ENCODE results near the gene RAP1GAP2. TPM values are rescaled to one million over a fixed set of nuclear protein-coding genes. Genes with fewer than 3 reads are reported as not detected.
"Not testable (repeated sequence)": the region's sequence is repeated elsewhere in the genome, so short reads cannot be mapped to it uniquely, and the experiment has no call there.

RAP1GAP2 gene
- total RNA-seq, 2 experiments from 2014 or later = 0.31 to 0.50 TPM

DNA sequence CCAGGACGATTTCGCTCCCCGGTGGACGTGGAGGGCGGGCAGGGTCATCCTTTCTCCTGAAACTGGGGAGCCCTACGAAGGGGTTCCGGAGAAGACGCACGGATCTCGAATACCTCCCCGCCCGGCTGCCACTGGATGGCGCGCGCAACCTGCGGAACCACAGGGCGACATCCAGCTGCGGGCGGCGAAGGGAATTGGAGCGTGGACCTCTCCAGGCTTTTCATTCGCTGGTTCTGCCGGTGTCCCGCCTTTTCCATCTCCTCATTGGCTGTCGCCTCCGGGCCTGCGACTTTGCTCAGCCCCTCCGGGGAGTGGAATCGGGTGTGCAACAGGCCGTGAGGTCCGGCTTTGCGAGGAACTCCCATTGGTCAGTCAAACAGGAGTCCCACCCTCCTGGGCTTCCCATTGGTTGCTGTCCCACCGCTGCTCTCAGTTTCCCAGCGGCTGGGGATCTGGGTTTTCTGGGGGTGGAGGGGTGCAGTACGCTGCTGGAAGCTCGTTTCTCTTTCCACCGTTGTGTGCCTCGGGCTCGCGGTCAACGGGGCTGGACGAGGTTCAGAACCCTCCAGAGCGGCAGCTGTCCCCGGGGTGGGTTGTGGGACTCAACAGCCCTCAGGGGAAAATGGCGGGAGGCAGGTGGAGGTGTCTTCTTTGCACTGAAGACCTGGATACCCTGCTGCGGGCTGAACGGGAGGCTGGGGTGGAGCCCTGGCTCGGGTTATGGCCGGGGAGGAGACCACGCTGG is 252.7 kb downstream of the RAP1GAP2 start:
- H3K9me3 Mint-ChIP-seq = peaks cover 6% of the 10 kb centered on the region
- intact Hi-C loops (cut with micrococcal nuclease) = no loop called here
- ChIA-PET POLR2A (interaction anchor here (1.0 to 1.2 kb wide), 2 partner anchors 14 to 146 kb away, joined by 3 read pairs; no protein-coding TSS in a partner anchor), CTCF (interaction anchor here (0.6 to 2.3 kb wide), 11 partner anchors 9 to 689 kb away, joined by 3 to 8 read pairs (median 3); partner anchors contain the start of genes CTNS, HASPIN and SHPK)
- DNase-seq (peak; percentile 96), ATAC-seq (peak; percentile 99)
- peak overlapping the region; percentile 86 for H3K27ac Mint-ChIP-seq
- H3K4me1 Mint-ChIP-seq (ENCODE audit: low read depth) = peaks cover 3% of the 10 kb centered on the region
- peaks cover 2% of the 10 kb centered on the region for H3K27me3 Mint-ChIP-seq
- TF ChIP-seq, protein P1, sequence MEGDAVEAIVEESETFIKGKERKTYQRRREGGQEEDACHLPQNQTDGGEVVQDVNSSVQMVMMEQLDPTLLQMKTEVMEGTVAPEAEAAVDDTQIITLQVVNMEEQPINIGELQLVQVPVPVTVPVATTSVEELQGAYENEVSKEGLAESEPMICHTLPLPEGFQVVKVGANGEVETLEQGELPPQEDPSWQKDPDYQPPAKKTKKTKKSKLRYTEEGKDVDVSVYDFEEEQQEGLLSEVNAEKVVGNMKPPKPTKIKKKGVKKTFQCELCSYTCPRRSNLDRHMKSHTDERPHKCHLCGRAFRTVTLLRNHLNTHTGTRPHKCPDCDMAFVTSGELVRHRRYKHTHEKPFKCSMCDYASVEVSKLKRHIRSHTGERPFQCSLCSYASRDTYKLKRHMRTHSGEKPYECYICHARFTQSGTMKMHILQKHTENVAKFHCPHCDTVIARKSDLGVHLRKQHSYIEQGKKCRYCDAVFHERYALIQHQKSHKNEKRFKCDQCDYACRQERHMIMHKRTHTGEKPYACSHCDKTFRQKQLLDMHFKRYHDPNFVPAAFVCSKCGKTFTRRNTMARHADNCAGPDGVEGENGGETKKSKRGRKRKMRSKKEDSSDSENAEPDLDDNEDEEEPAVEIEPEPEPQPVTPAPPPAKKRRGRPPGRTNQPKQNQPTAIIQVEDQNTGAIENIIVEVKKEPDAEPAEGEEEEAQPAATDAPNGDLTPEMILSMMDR (IDR thresholded peaks at IDR 0.05) = peak; percentile 73
- no peaks in the 10 kb centered on the region for H3K36me3 Mint-ChIP-seq (ENCODE audit: low read depth)
- H3K4me3 Mint-ChIP-seq = peak overlapping the region; percentile 87

DNA sequence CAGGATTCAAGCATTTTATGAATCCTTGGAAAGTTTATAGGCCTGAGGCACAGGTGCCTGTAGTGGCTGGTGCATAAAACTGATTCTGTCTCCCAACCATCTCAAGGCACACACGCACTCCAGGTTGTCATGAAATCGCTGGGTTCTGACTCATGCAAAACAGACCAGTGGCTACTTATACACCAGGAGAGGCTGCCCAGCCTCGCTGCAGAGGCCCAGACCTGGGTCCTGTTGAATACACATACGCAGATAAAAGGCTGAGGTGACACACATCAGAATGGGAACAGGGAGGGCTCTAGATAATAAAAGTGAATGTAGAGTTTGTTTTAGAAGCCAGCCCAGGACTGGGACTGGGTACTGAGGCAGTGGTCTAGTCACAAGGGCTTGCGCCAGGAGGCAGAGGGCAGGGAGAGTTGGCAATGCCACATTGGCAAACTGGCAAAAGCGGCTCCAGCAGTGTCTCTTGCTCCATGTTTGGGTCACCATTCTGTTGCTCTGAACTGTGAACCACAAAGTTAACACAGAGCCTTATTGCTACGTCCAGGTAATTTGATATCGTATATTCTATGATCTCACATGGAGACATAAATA is 253.6 kb downstream of the RAP1GAP2 start:
- peak overlapping the region; percentile 87 for H3K4me3 Mint-ChIP-seq
- H3K27ac Mint-ChIP-seq = no peak overlapping the region
- POLR2A ChIA-PET = no interaction called here
- CTCF ChIA-PET = interaction anchor here (2.0 to 2.3 kb wide), 2 partner anchors 586 to 598 kb away, joined by 8 read pairs; partner anchors contain the start of genes CTNS and SHPK
- H3K4me1 Mint-ChIP-seq (ENCODE audit: low read depth) = peaks cover 3% of the 10 kb centered on the region
- H3K9me3 Mint-ChIP-seq = no peaks in the 10 kb centered on the region
- H3K27me3 Mint-ChIP-seq = peaks cover 2% of the 10 kb centered on the region
- ATAC-seq = no peak
- TF ChIP-seq, protein P1 (IDR thresholded peaks at IDR 0.05) = no peak
- DNase-seq = no peak
- H3K36me3 Mint-ChIP-seq (ENCODE audit: low read depth) = no peaks in the 10 kb centered on the region
- intact Hi-C loops (cut with micrococcal nuclease) = no loop called here

DNA sequence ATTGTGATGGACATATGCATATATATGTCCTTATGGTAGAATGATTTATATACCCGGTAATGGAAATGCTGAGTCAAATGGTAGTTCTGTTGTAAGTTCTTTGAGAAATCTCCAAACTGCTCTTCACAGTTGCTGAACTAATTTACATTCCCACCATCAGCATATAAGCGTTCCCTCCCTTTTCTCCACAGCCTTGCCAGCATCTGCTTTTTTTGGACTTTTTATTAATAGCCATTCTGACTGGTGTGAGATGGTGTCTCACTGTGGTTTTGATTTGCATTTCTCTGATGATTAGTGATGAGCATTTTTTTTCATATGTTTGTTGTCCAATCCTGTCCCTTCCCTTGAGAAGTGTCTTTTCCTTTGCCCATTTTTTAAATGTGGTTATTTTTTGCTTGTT is 258.6 kb downstream of the RAP1GAP2 start:
- H3K4me3 Mint-ChIP-seq; H3K4me1 Mint-ChIP-seq (ENCODE audit: low read depth); H3K27ac Mint-ChIP-seq; CTCF ChIA-PET; H3K9me3 Mint-ChIP-seq; H3K36me3 Mint-ChIP-seq (ENCODE audit: low read depth); POLR2A ChIA-PET; ATAC-seq; DNase-seq; H3K27me3 Mint-ChIP-seq; intact Hi-C loops (cut with micrococcal nuclease): not testable (repeated sequence)

DNA sequence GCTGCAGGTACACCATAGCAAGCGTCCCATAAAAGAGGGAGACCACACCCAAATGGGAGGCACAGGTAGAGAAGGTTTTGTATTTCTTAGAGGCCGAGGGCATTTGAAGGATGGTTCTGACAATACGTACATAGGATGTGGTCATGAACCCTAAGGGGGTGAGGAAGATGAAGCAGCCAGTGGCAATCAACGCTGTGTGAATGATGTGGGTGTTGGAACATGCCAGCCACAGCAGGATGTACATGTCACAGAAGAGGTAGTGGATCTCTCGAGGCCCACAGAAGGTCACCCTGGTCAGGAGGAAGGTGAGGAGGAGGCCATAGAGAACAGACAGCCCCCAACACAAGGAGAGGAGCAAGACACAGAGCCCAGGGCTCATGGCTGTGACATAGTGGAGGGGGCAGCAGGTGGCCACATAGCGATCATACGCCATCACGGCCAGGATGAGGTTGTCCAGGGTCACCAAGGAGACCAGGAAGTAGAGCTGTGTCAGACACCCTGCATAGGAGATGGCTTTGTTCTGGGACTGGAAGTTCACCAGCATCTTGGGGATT is 266.7 kb downstream of the RAP1GAP2 start:
- H3K27me3 Mint-ChIP-seq; H3K4me1 Mint-ChIP-seq (ENCODE audit: low read depth); intact Hi-C loops (cut with micrococcal nuclease); CTCF ChIA-PET; H3K9me3 Mint-ChIP-seq; DNase-seq; H3K4me3 Mint-ChIP-seq; POLR2A ChIA-PET; H3K36me3 Mint-ChIP-seq (ENCODE audit: low read depth); H3K27ac Mint-ChIP-seq: not testable (repeated sequence)
- ATAC-seq = peak; percentile 60

DNA sequence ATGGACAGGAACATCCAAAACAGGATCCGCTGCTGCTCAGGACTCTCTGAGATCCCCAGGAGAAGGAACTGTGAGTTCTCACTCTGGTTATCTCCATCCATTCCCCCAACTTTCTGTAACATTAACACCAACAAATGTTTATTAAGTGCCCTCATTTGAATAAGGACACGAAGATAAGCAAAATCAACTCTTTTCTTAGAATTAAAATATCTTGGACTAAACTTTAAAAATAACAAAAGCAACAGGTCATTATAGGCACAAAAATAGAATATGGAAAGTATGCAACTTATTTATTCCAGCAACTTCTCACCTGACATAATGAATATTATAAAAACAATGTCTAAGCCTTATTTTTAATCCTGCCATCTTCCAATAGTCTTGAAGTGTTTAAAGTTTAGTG is 267.3 kb downstream of the RAP1GAP2 start, which contains the start of gene OR1D5:
Gene OR1D5, minus strand, starts transcription at position 101 of the 400 bp plus-strand sequence. Its CDS starts 0 bp downstream, at position 101.
- H3K36me3 Mint-ChIP-seq (ENCODE audit: low read depth); H3K4me3 Mint-ChIP-seq; POLR2A ChIA-PET; DNase-seq; intact Hi-C loops (cut with micrococcal nuclease); H3K4me1 Mint-ChIP-seq (ENCODE audit: low read depth); ATAC-seq; CTCF ChIA-PET; H3K27ac Mint-ChIP-seq; H3K27me3 Mint-ChIP-seq; H3K9me3 Mint-ChIP-seq: not testable (repeated sequence)

DNA sequence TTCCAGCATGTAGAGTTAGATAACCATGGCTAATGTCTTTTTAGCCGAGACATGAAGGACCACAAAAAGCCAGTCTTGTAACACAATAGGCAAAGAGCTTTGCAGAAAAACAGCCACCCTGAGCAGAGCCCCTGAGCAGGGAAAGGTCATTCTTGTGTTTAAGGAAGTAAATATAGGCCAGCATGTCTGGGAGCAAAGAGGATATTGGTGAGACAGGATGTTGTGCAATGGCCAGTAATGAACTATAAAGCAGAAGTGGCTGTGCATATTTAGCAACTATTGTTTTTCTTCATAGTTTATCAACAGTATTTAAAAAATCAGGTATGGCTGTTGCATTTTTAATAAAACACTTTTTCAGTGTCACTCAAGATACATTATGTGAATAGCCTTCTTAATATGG is 269.0 kb downstream of the RAP1GAP2 start:
- intact Hi-C loops (cut with micrococcal nuclease); ATAC-seq: not testable (repeated sequence)

DNA sequence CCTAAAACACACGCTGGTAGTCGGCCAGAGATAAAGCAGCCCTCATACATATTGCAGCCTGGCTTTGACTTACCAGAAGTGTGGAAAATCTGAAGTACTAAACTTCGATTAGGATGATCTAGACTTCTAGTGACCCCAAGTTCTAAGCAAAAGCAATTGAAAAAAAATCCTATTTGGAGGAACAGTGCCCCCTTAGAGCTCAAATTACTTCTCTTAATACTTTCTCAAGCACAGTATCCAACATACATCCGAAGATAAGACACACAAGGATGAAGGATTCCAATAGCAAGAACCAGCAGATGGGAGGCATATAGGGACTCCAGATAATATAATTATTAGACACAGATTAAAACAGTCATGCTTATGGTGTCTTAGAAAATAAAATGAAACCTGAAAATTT is 277.6 kb downstream of the RAP1GAP2 start:
- POLR2A ChIA-PET; H3K27me3 Mint-ChIP-seq; H3K4me3 Mint-ChIP-seq; DNase-seq; H3K9me3 Mint-ChIP-seq; H3K27ac Mint-ChIP-seq; intact Hi-C loops (cut with micrococcal nuclease); H3K4me1 Mint-ChIP-seq (ENCODE audit: low read depth); ATAC-seq; CTCF ChIA-PET; H3K36me3 Mint-ChIP-seq (ENCODE audit: low read depth): not testable (repeated sequence)

More for the DNA sequence above, 269.0 kb downstream of the RAP1GAP2 start:
- H3K9me3 Mint-ChIP-seq; H3K4me3 Mint-ChIP-seq; H3K27me3 Mint-ChIP-seq; POLR2A ChIA-PET; DNase-seq; H3K27ac Mint-ChIP-seq; H3K4me1 Mint-ChIP-seq (ENCODE audit: low read depth); CTCF ChIA-PET; H3K36me3 Mint-ChIP-seq (ENCODE audit: low read depth): not testable (repeated sequence)

Small RNA genes within 50 kb of the gene (microRNA-seq; reads per million reads assigned to microRNA genes)
- not detected for gene MIR1253 (ENCODE audit: borderline microRNAs expressed, borderline replicate concordance)

Other genes starting within 250 kb of the RAP1GAP2 start
- gene PAFAH1B1, start 202.8 kb upstream of the RAP1GAP2 start, total RNA-seq = 100 to 1,000 TPM; 159 to 168 TPM
- 100 to 1,000 TPM; 105 to 111 TPM for gene CLUH, start 84.7 kb upstream of the RAP1GAP2 start, total RNA-seq
- gene CCDC92B, start 46.8 kb upstream of the RAP1GAP2 start, total RNA-seq = under 1 TPM in 1 of 2 experiments, not detected in 1; 0.09 TPM

Measured in activated CD8-positive, alpha-beta T cell treated with anti-CD3 and anti-CD28 coated beads for 36 hours (primary cell).